ENCODE results near the gene KLHL7. TPM values are rescaled to one million over a fixed set of nuclear protein-coding genes. Genes with fewer than 3 reads are reported as not detected.

The KLHL7 gene
- total RNA-seq, 1 experiment from 2014 or later: 46.3 TPM

DNA sequence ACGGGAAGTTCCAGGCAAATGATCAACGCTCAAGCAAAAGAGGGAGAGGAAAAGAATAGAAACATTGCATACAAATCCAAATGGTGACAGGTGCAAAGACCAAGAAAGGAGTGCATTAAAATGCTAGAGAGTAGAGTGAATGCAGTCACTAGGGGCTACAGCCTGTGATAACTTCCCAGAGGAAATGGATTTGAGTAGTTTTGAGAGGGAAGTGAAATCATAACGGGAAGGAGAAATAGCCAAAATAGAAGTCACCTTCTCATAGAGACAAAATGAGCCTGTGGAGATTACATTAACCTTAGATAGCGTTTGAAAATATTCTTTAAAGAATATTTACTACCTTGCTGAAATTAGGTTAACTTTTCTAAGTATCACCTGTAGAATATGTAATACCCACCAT lies 102.7 kb downstream of the KLHL7 start:
- BruUV-seq (replicated peaks): no TSS peak
- no peaks in the 10 kb centered on the region for H3K9me3 ChIP-seq (ENCODE audit: insufficient read depth, low read depth)
- H2AFZ ChIP-seq: no peak overlapping the region
- no peak for DNase-seq
- H3K79me2 ChIP-seq (ENCODE audit: low read depth): no peaks in the 10 kb centered on the region
- H3K4me3 ChIP-seq: no peak overlapping the region
- CTCF ChIA-PET: no interaction called here
- intact Hi-C loops (cut with micrococcal nuclease; ENCODE audit: unreplicated experiment): no loop called here
- no peaks in the 10 kb centered on the region for H3K9me2 ChIP-seq (ENCODE audit: insufficient read depth)
- H3F3A ChIP-seq (ENCODE audit: insufficient read depth, low read depth): peaks cover 3% of the 10 kb centered on the region; the same call in 1 of the 2 replicates
- H4K20me1 ChIP-seq (ENCODE audit: insufficient read depth): no peaks in the 10 kb centered on the region
- TF ChIP-seq, protein P1, sequence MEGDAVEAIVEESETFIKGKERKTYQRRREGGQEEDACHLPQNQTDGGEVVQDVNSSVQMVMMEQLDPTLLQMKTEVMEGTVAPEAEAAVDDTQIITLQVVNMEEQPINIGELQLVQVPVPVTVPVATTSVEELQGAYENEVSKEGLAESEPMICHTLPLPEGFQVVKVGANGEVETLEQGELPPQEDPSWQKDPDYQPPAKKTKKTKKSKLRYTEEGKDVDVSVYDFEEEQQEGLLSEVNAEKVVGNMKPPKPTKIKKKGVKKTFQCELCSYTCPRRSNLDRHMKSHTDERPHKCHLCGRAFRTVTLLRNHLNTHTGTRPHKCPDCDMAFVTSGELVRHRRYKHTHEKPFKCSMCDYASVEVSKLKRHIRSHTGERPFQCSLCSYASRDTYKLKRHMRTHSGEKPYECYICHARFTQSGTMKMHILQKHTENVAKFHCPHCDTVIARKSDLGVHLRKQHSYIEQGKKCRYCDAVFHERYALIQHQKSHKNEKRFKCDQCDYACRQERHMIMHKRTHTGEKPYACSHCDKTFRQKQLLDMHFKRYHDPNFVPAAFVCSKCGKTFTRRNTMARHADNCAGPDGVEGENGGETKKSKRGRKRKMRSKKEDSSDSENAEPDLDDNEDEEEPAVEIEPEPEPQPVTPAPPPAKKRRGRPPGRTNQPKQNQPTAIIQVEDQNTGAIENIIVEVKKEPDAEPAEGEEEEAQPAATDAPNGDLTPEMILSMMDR (conservative IDR thresholded peaks at IDR 0.05): no peak
- no peak for TF ChIP-seq EZH2 (IDR thresholded peaks at IDR 0.05; ENCODE audit: low read depth)
- POLR2A ChIA-PET (ENCODE audit: unreplicated experiment): no interaction called here
- no peaks in the 10 kb centered on the region for H3K27me3 ChIP-seq (ENCODE audit: insufficient read depth, low read depth)
- H3K27ac ChIP-seq: no peak overlapping the region
- H3K4me1 ChIP-seq (replicated peaks; ENCODE audit: insufficient read depth): no peaks in the 10 kb centered on the region
- no peaks in the 10 kb centered on the region for H3K36me3 ChIP-seq (ENCODE audit: low read depth)
- H3K4me2 ChIP-seq: no peak overlapping the region

- H3K36me3 ChIP-seq (ENCODE audit: low read depth): no peaks in the 10 kb centered on the region
- TF ChIP-seq, protein P1 (conservative IDR thresholded peaks at IDR 0.05): no peak
- TF ChIP-seq EZH2 (IDR thresholded peaks at IDR 0.05; ENCODE audit: low read depth): no peak
- H4K20me1 ChIP-seq (ENCODE audit: insufficient read depth): no peaks in the 10 kb centered on the region
- CTCF ChIA-PET: no interaction called here
- no peaks in the 10 kb centered on the region for H3K4me1 ChIP-seq (replicated peaks; ENCODE audit: insufficient read depth)
- no peak for DNase-seq
- no peak overlapping the region for H3K4me3 ChIP-seq
- H3K9me3 ChIP-seq (ENCODE audit: insufficient read depth, low read depth): no peaks in the 10 kb centered on the region
- no peaks in the 10 kb centered on the region for H3K27me3 ChIP-seq (ENCODE audit: insufficient read depth, low read depth)
- H3K79me2 ChIP-seq (ENCODE audit: low read depth): no peaks in the 10 kb centered on the region
- no peak overlapping the region for H2AFZ ChIP-seq
- H3F3A ChIP-seq (ENCODE audit: insufficient read depth, low read depth): no peaks in the 10 kb centered on the region
- no peaks in the 10 kb centered on the region for H3K9me2 ChIP-seq (ENCODE audit: insufficient read depth)
- intact Hi-C loops (cut with micrococcal nuclease; ENCODE audit: unreplicated experiment): no loop called here
- H3K27ac ChIP-seq: no peak overlapping the region
- BruUV-seq (replicated peaks): no TSS peak
- H3K4me2 ChIP-seq: no peak overlapping the region
- POLR2A ChIA-PET (ENCODE audit: unreplicated experiment): no interaction called here
Observed at GRCh38 chr7:23210506-23210905, 104.9 kb downstream of the KLHL7 start.

- H3F3A ChIP-seq (ENCODE audit: insufficient read depth, low read depth): no peaks in the 10 kb centered on the region
- no peaks in the 10 kb centered on the region for H3K9me2 ChIP-seq (ENCODE audit: insufficient read depth)
- no peaks in the 10 kb centered on the region for H3K9me3 ChIP-seq (ENCODE audit: insufficient read depth, low read depth)
- intact Hi-C loops (cut with micrococcal nuclease; ENCODE audit: unreplicated experiment): no loop called here
- no peaks in the 10 kb centered on the region for H3K4me1 ChIP-seq (replicated peaks; ENCODE audit: insufficient read depth)
- no peak overlapping the region for H3K4me3 ChIP-seq
- no peak overlapping the region for H2AFZ ChIP-seq
- CTCF ChIA-PET: no interaction called here
- H3K27ac ChIP-seq: no peak overlapping the region
- BruUV-seq (replicated peaks): no TSS peak
- POLR2A ChIA-PET (ENCODE audit: unreplicated experiment): no interaction called here
- TF ChIP-seq, protein P1 (conservative IDR thresholded peaks at IDR 0.05): no peak
- no peak for TF ChIP-seq EZH2 (IDR thresholded peaks at IDR 0.05; ENCODE audit: low read depth)
- H3K4me2 ChIP-seq: no peak overlapping the region
- DNase-seq: no peak
- H3K27me3 ChIP-seq (ENCODE audit: insufficient read depth, low read depth): no peaks in the 10 kb centered on the region
- H3K36me3 ChIP-seq (ENCODE audit: low read depth): no peaks in the 10 kb centered on the region
- no peaks in the 10 kb centered on the region for H4K20me1 ChIP-seq (ENCODE audit: insufficient read depth)
- no peaks in the 10 kb centered on the region for H3K79me2 ChIP-seq (ENCODE audit: low read depth)
Observed at GRCh38 chr7:23211589-23211988, 106.0 kb downstream of the KLHL7 start.
